GM19193 (cell line): ENCODE results near the gene ANKRD45.

Experiments
- POLR2A ChIP-seq: IDR thresholded peaks from 4 replicates; pipeline ENCODE4 v1.6.1; 2011; ENCODE audit not compliant: insufficient read depth, insufficient read length; ENCODE audit errors: extremely low read depth

ANKRD45 gene

GRCh38 chr1:173669491-173669941 lies at the start of gene ANKRD45:
TSS of gene ANKRD45 (minus strand) at chr1:173669851. CDS start at chr1:173659418, 10,433 bp downstream.
- no peak for TF ChIP-seq POLR2A

GRCh38 chr1:173717238-173717637 lies 47.6 kb upstream of the ANKRD45 start:
- no peak for TF ChIP-seq POLR2A

GRCh38 chr1:173715538-173715844 lies 45.8 kb upstream of the ANKRD45 start:
- TF ChIP-seq POLR2A, result no peak

GRCh38 chr1:173714759-173715537 lies 45.3 kb upstream of the ANKRD45 start, which contains the start of gene KLHL20:
TSS of gene KLHL20 (plus strand) at chr1:173714981. CDS start at chr1:173716044, 1,063 bp downstream.
- peak; percentile 90 for TF ChIP-seq POLR2A

GRCh38 chr1:173714441-173714758 lies 44.7 kb upstream of the ANKRD45 start:
- TF ChIP-seq POLR2A, result no peak

- no peak for TF ChIP-seq POLR2A
Observed at GRCh38 chr1:173708787-173709186, 39.1 kb upstream of the ANKRD45 start.

GRCh38 chr1:173705117-173705516 lies 35.5 kb upstream of the ANKRD45 start:
- no peak for TF ChIP-seq POLR2A

- TF ChIP-seq POLR2A, result no peak
Observed at GRCh38 chr1:173702736-173703135, 33.1 kb upstream of the ANKRD45 start.

- no peak for TF ChIP-seq POLR2A
Observed at GRCh38 chr1:173693238-173693637, 23.6 kb upstream of the ANKRD45 start.

GRCh38 chr1:173688300-173688699 lies 18.6 kb upstream of the ANKRD45 start:
- no peak for TF ChIP-seq POLR2A

- no peak for TF ChIP-seq POLR2A
Observed at GRCh38 chr1:173682184-173682583, 12.5 kb upstream of the ANKRD45 start.

GRCh38 chr1:173666646-173667045 lies 3.0 kb downstream of the ANKRD45 start:
- TF ChIP-seq POLR2A, result no peak

- no peak for TF ChIP-seq POLR2A
Observed at GRCh38 chr1:173663159-173663558, 6.5 kb downstream of the ANKRD45 start.

- TF ChIP-seq POLR2A, result no peak
Observed at GRCh38 chr1:173661763-173662162, 7.9 kb downstream of the ANKRD45 start.

- no peak for TF ChIP-seq POLR2A
Observed at GRCh38 chr1:173661271-173661670, 8.4 kb downstream of the ANKRD45 start.

- no peak for TF ChIP-seq POLR2A
Observed at GRCh38 chr1:173660306-173660705, 9.3 kb downstream of the ANKRD45 start.
